ENCODE measurements around the gene ZNF804B. TPM values are rescaled to one million over a fixed set of nuclear protein-coding genes. Genes with fewer than 3 reads are reported as not detected.

Gene ZNF804B
- total and polyA plus RNA-seq, 9 of the 15 experiments (the other 6 are each of a cell fraction or from before 2014, with no cell fraction given) = 0.04 to 0.22 (median 0.09) TPM; not detected in 6

DNA sequence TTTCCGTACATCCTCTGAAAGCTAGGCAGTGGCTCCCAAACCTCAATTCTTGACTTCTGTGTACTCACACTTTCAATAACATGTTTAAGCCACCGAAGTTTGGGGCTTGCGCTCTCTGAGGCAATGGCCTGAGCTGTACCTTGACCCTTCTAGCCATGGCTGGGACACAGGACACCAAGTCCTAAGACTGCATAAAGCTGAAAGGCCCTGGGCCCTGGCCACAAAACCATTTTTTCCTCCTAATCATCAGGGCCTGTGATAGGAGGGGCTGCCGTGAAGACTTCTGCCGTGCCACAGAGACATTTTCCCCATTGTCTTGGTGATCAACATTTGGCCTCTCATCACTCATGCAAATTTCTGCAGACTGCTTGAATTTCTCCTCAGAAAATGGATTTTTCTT is 252.5 kb downstream of the ZNF804B start (continued):
- no peak for TF ChIP-seq SP1 (CRISPR knock-in tag; IDR thresholded peaks at IDR 0.05)
- TF ChIP-seq TEAD2 (tag; IDR thresholded peaks at IDR 0.05) = no peak
- no peak for TF ChIP-seq NUFIP1 (IDR thresholded peaks at IDR 0.05; ENCODE audit: partially characterized antibody)

DNA sequence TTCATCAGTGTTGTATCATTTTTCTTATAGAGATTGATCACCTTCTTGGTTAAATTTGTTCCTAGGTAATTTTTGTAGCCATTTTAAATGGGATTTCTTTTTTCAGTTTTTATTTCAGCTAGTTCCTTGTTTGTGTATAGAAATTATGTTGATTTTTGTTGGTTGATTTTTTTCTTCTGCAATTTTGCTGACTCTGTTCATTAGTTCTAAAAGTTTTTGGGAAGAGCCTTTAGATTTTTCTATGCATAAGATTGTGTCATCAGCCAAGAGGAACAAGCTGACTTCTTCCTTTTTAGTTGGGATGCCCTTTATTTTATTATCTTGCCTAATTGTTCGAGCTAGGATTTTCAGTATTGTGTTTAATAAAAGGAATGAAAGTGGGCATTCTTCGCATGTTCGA is 258.2 kb downstream of the ZNF804B start:
- Histone ChIP-seq H3K79me2 (ENCODE audit: control insufficient read depth, insufficient read depth, low read length) (no peaks in the 10 kb centered on the region), H3K27me3 (ENCODE audit: control insufficient read depth in 2 of 2, insufficient read depth in 2 of 2, low read length in 2 of 2) (no peaks in the 10 kb centered on the region; a peak in 1 of 5 replicates), H3K9me3 (replicated peaks; ENCODE audit: control insufficient read depth, insufficient read depth, low read depth, low read length) (no peaks in the 10 kb centered on the region; the same call in 1 of the 2 replicates), H3K4me1 (replicated peaks in 1 of 2; ENCODE audit: control insufficient read depth in 2 of 2, insufficient read depth in 2 of 2, low read length in 2 of 2) (no peaks in the 10 kb centered on the region), H3K9me1 (ENCODE audit: control insufficient read depth, insufficient read depth, low read length) (no peaks in the 10 kb centered on the region), H2AFZ (ENCODE audit: low read depth, low read length) (no peak overlapping the region), H4K20me1 (replicated peaks; ENCODE audit: control insufficient read depth, insufficient read depth, low read length) (no peaks in the 10 kb centered on the region), H3K27ac (ENCODE audit: extremely low read depth, low read depth, low read length) (no peak overlapping the region), H3K36me3 (ENCODE audit: control insufficient read depth, insufficient read depth, low read length) (no peaks in the 10 kb centered on the region), H3K4me3 (no peak overlapping the region), H3K9ac (ENCODE audit: insufficient read depth in 1 of 2, low read depth in 2 of 2, low read length in 2 of 2) (no peak overlapping the region), H3K4me2 (ENCODE audit: insufficient read depth, low read length) (no peak overlapping the region)
- no peak for FAIRE-seq
- WGBS (ENCODE audit: insufficient coverage, low coverage, missing lambda C conversion rate) = 0% methylated on average over 3 of the region's 3 CpGs
- no peak for ATAC-seq
- POLR2A ChIA-PET = no interaction called here
- intact Hi-C loops (cut with micrococcal nuclease) = no loop called here
- in situ Hi-C loops (cut with MboI) = no loop called here
- no TSS peak for BruUV-seq (replicated peaks)
- CTCF ChIA-PET (ENCODE audit: low intra/inter-chr PET ratio) = no interaction called here
- TF ChIP-seq C11orf30 (IDR thresholded peaks at IDR 0.05; ENCODE audit: low read depth) = peak; percentile 24; the same call in 1 of the 2 replicates
- TF ChIP-seq ZNF316 (IDR thresholded peaks at IDR 0.05) = peak; percentile 77
- no peak for TF ChIP-seq KDM2B (CRISPR knock-in tag; IDR thresholded peaks at IDR 0.05)
- DNase-seq (ENCODE audit: extremely low read depth in 1 of 4, low spot score in 3 of 4) = no peak

DNA sequence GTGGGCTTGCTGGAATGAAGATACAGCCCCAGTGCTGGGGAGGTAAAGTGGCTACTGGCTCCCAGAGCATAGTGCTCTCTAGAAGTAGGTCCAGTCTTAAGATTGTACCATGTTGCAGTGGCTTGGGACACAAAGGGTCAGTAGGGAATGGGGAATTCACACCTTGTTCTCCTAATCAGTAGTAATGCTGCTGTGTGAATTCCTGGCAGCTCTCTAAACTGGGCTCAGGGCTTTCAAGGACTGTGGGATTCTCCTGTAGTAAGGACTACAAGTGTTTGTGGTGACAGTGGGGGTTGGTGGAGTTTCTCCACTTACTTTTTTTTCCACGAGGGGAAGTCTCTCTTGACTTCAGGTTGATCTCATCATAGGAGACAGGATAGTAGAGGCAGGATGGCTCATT is 262.2 kb downstream of the ZNF804B start:
- Histone ChIP-seq H3K4me1 (replicated peaks in 1 of 2; ENCODE audit: control insufficient read depth in 2 of 2, insufficient read depth in 2 of 2, low read length in 2 of 2) (no peaks in the 10 kb centered on the region), H3K36me3 (ENCODE audit: control insufficient read depth, insufficient read depth, low read length) (no peaks in the 10 kb centered on the region), H3K27me3 (ENCODE audit: control insufficient read depth in 2 of 2, insufficient read depth in 2 of 2, low read length in 2 of 2) (no peaks in the 10 kb centered on the region; a peak in 1 of 5 replicates), H3K79me2 (ENCODE audit: control insufficient read depth, insufficient read depth, low read length) (no peaks in the 10 kb centered on the region), H3K9ac (ENCODE audit: insufficient read depth in 1 of 2, low read depth in 2 of 2, low read length in 2 of 2) (no peak overlapping the region), H3K4me3 (no peak overlapping the region), H3K9me3 (replicated peaks; ENCODE audit: control insufficient read depth, insufficient read depth, low read depth, low read length) (no peaks in the 10 kb centered on the region; the same call in 1 of the 2 replicates), H3K4me2 (ENCODE audit: insufficient read depth, low read length) (no peak overlapping the region), H3K9me1 (ENCODE audit: control insufficient read depth, insufficient read depth, low read length) (no peaks in the 10 kb centered on the region), H3K27ac (ENCODE audit: extremely low read depth, low read depth, low read length) (no peak overlapping the region), H2AFZ (ENCODE audit: low read depth, low read length) (no peak overlapping the region), H4K20me1 (replicated peaks; ENCODE audit: control insufficient read depth, insufficient read depth, low read length) (no peaks in the 10 kb centered on the region)
- ChIA-PET CTCF (ENCODE audit: low intra/inter-chr PET ratio) (no interaction called here), POLR2A (no interaction called here)
- no TSS peak for BruUV-seq (replicated peaks)
- ATAC-seq = no peak
- in situ Hi-C loops (cut with MboI) (no loop called here), intact Hi-C loops (cut with micrococcal nuclease) (no loop called here)
- FAIRE-seq = no peak
- DNase-seq (ENCODE audit: extremely low read depth in 1 of 4, low spot score in 3 of 4) = no peak
- 0% methylated on average over 1 of the region's 1 CpG for WGBS (ENCODE audit: insufficient coverage, low coverage, missing lambda C conversion rate)
- TF ChIP-seq ZNF217 (CRISPR knock-in tag; IDR thresholded peaks at IDR 0.05) = no peak
- no peak for TF ChIP-seq MEF2A (IDR thresholded peaks at IDR 0.05; ENCODE audit: control insufficient read depth, low read depth, low read length)
- TF ChIP-seq FOXK1 (CRISPR knock-in tag; IDR thresholded peaks at IDR 0.05; ENCODE audit: borderline replicate concordance) = no peak
- TF ChIP-seq, protein P1, sequence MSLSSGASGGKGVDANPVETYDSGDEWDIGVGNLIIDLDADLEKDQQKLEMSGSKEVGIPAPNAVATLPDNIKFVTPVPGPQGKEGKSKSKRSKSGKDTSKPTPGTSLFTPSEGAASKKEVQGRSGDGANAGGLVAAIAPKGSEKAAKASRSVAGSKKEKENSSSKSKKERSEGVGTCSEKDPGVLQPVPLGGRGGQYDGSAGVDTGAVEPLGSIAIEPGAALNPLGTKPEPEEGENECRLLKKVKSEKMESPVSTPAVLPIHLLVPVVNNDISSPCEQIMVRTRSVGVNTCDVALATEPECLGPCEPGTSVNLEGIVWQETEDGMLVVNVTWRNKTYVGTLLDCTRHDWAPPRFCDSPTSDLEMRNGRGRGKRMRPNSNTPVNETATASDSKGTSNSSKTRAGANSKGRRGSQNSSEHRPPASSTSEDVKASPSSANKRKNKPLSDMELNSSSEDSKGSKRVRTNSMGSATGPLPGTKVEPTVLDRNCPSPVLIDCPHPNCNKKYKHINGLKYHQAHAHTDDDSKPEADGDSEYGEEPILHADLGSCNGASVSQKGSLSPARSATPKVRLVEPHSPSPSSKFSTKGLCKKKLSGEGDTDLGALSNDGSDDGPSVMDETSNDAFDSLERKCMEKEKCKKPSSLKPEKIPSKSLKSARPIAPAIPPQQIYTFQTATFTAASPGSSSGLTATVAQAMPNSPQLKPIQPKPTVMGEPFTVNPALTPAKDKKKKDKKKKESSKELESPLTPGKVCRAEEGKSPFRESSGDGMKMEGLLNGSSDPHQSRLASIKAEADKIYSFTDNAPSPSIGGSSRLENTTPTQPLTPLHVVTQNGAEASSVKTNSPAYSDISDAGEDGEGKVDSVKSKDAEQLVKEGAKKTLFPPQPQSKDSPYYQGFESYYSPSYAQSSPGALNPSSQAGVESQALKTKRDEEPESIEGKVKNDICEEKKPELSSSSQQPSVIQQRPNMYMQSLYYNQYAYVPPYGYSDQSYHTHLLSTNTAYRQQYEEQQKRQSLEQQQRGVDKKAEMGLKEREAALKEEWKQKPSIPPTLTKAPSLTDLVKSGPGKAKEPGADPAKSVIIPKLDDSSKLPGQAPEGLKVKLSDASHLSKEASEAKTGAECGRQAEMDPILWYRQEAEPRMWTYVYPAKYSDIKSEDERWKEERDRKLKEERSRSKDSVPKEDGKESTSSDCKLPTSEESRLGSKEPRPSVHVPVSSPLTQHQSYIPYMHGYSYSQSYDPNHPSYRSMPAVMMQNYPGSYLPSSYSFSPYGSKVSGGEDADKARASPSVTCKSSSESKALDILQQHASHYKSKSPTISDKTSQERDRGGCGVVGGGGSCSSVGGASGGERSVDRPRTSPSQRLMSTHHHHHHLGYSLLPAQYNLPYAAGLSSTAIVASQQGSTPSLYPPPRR (CRISPR knock-in tag; IDR thresholded peaks at IDR 0.05; ENCODE audit: borderline replicate concordance) = no peak
- no peak for TF ChIP-seq TEAD4 (IDR thresholded peaks at IDR 0.05; ENCODE audit: low read length)
- TF ChIP-seq TEAD4 (CRISPR knock-in tag; IDR thresholded peaks at IDR 0.05; ENCODE audit: borderline replicate concordance) = no peak

Data from K562 (cell line).